Lung (tissue), 12 donors: ENCODE measurements around the gene SGCA. TPM values are rescaled to one million over a fixed set of nuclear protein-coding genes. Genes with fewer than 3 reads are reported as not detected.
A peak's percentile ranks its signal among the peaks of the same experiment; 100 is the strongest.

Experiments
- ATAC-seq: fragments of 200-7000 bp; cut with Tn5 transposase; one replicate; pipeline ENCODE4 v1.9.1; 2020; ENCODE audit warnings: moderate number of reproducible peaks; ENCODE audit not compliant: insufficient read depth, low FRiP score
- DNase-seq, 3 donors: peaks; one replicate each; pipeline ENCODE4 v3.0.0-alpha.2; 2013 to 2017
- H3K27ac ChIP-seq, 2 donors: one replicate each; pipeline ENCODE4 v1.5.1; 2013; ENCODE audit warnings: mild to moderate bottlenecking in 2 of 2, moderate library complexity in 2 of 2, control low read depth in 1 of 2, inconsistent platforms in 1 of 2, low read depth in 1 of 2, low read length in 1 of 2
- H3K27me3 ChIP-seq, 3 donors: one replicate each; pipeline ENCODE4 v1.5.1; 2013; ENCODE audit warnings: low read length in 2 of 3; ENCODE audit not compliant: control insufficient read depth in 3 of 3, insufficient read depth in 3 of 3
- H3K36me3 ChIP-seq, 4 donors: one replicate each; pipeline ENCODE4 v1.5.1; 2013; ENCODE audit warnings: low read length in 4 of 4, mild to moderate bottlenecking in 1 of 4, moderate library complexity in 1 of 4; ENCODE audit not compliant: control insufficient read depth in 4 of 4, insufficient read depth in 4 of 4
- H3K4me1 ChIP-seq, 5 donors: one replicate each; pipeline ENCODE4 v1.5.1; 2013; ENCODE audit warnings: low read length in 5 of 5, mild to moderate bottlenecking in 2 of 5, moderate library complexity in 1 of 5; ENCODE audit not compliant: control insufficient read depth in 5 of 5, insufficient read depth in 5 of 5
- H3K4me3 ChIP-seq: one replicate; pipeline ENCODE4 v1.5.1; 2013; ENCODE audit warnings: mild to moderate bottlenecking, control low read depth, moderate library complexity
- H3K9ac ChIP-seq, 2 donors: one replicate each; pipeline ENCODE4 v1.5.1; 2013; ENCODE audit warnings: low read length in 2 of 2, control low read depth in 1 of 2; ENCODE audit not compliant: insufficient read depth in 1 of 2
- H3K9me3 ChIP-seq, 4 donors: one replicate each; pipeline ENCODE4 v1.5.1; 2013; ENCODE audit warnings: low read length in 3 of 4, mild to moderate bottlenecking in 1 of 4, moderate library complexity in 1 of 4; ENCODE audit not compliant: control insufficient read depth in 4 of 4, insufficient read depth in 3 of 4
- CTCF ChIP-seq: IDR thresholded peaks from 2 replicates; pipeline ENCODE4 v1.5.1; 2012; ENCODE audit warnings: mild to moderate bottlenecking; ENCODE audit errors: control extremely low read depth, extremely low read depth
- WGBS, 2 donors: extraction: QIAGEN DNeasy Blood & Tissue Kit; methylation state at CpG; one replicate each; pipeline ENCODE4 v1.1.7; 2013; 5-methylcytosine and 5-hydroxymethylcytosine counted together
- polyA plus RNA-seq, 2 donors: library from polyadenylated mRNA; stranded (reverse); fragments of 200-250 nt; gene quantifications; one replicate each; pipeline ENCODE4 v1.2.1, GENCODE V29; 2013
- total RNA-seq, 2 donors: library from RNA; depleted of rRNA in 1 of 2; stranded (reverse); fragments of >200 nt in 1 of 2; gene quantifications; one replicate each; pipeline ENCODE4 v1.2.1, GENCODE V29; 2014 to 2021
- donor health status: control.
- donor health status: control.
- donor health status: Bipolar disorder and iron deficiency.
- donor health status: healthy.
- donor health status: DM: yes; HTN: yes; CAD: no.

Gene SGCA
- total and polyA plus RNA-seq, 4 donors = 5.0 to 19.4 (median 14.0) TPM

- H3K27ac ChIP-seq = peak overlapping the region in 1 of 2 donors; percentile 36
- H3K4me1 ChIP-seq = peaks cover 8 to 31% (median 20%) of the 10 kb centered on the region in 5 donors
- H3K27me3 ChIP-seq = no peaks in the 10 kb centered on the region
- TF ChIP-seq CTCF = no peak
- DNase-seq (no peak), ATAC-seq (no peak)
- H3K9me3 ChIP-seq = no peaks in the 10 kb centered on the region
- peaks cover 0 to 51% (median 23%) of the 10 kb centered on the region in 4 donors for H3K36me3 ChIP-seq
- 57 to 61% methylated on average over 11 of the region's 11 CpGs for WGBS, 2 donors
- H3K9ac ChIP-seq = no peak overlapping the region
- no peak overlapping the region for H3K4me3 ChIP-seq
Measured at GRCh38 chr17:50145532-50146229, 20.1 kb upstream of the SGCA start.

GRCh38 chr17:50146230-50146926, 19.4 kb upstream of the SGCA start:
- Histone ChIP-seq H3K9ac (no peak overlapping the region), H3K4me3 (no peak overlapping the region), H3K4me1 (peaks cover 8 to 29% (median 20%) of the 10 kb centered on the region in 5 donors), H3K27me3 (no peaks in the 10 kb centered on the region), H3K36me3 (peaks cover 0 to 46% (median 20%) of the 10 kb centered on the region in 4 donors), H3K9me3 (no peaks in the 10 kb centered on the region), H3K27ac (peak overlapping the region; percentile 41 to 71)
- WGBS, 2 donors = 65 to 72% methylated on average over 10 of the region's 10 CpGs
- TF ChIP-seq CTCF = no peak
- ATAC-seq = no peak
- no peak for DNase-seq

- H3K4me3 ChIP-seq = peak overlapping the region; percentile 15
- TF ChIP-seq CTCF = no peak
- ATAC-seq (no peak), DNase-seq (no peak)
- H3K27ac ChIP-seq = peak overlapping the region; percentile 41 to 71
- H3K36me3 ChIP-seq = peaks cover 0 to 40% (median 18%) of the 10 kb centered on the region in 4 donors
- H3K4me1 ChIP-seq = peaks cover 9 to 32% (median 21%) of the 10 kb centered on the region in 5 donors
- 39 to 48% methylated on average over 15 of the region's 15 CpGs for WGBS, 2 donors
- H3K27me3 ChIP-seq = no peaks in the 10 kb centered on the region
- H3K9me3 ChIP-seq = no peaks in the 10 kb centered on the region
- no peak overlapping the region for H3K9ac ChIP-seq
Measured at GRCh38 chr17:50146927-50147665, 18.7 kb upstream of the SGCA start.
